Measurements from ENCODE around the gene PCIF1. TPM values are rescaled to one million over a fixed set of nuclear protein-coding genes. Genes with fewer than 3 reads are reported as not detected.
"Not testable (repeated sequence)": the region's sequence is repeated elsewhere in the genome, so short reads cannot be mapped to it uniquely, and the experiment has no call there.

PCIF1 gene
- total and polyA plus RNA-seq, 9 donors, result 9.4 to 31.7 (median 26.9) TPM

DNA sequence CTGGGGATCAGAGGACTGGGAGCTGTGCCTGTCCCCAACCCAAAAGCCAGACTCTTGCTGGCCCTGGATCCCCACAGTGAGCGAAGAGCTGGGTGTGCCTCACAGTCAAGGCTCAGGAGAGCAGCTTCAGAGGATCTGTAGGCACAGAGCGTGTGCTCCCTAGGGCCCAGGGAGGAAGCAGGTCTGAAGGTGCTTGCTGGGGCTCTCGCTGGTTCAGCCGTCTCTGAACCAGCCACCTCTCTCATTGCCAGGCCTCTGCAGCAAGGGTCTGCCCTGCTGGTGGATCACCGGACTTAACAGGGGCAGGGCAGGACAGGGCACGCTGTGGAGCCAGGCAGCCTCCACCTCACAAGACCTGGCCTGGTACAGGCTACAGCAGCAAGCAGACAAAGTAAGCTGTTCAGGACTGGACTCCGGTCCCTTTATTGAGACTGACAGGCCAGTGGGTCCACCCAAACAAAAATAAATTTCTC, 13.8 kb downstream of the PCIF1 start:
- no peak for DNase-seq
- Histone ChIP-seq H3K27me3 (ENCODE audit: control insufficient read depth, insufficient read depth, low read length) (no peaks in the 10 kb centered on the region), H3K27ac (ENCODE audit: low read length) (no peak overlapping the region), H3K9me3 (replicated peaks; ENCODE audit: control insufficient read depth, low read depth, low read length) (no peaks in the 10 kb centered on the region), H3K36me3 (ENCODE audit: control insufficient read depth, insufficient read depth, low read length) (peaks cover 98% of the 10 kb centered on the region), H3K4me1 (ENCODE audit: control insufficient read depth, insufficient read depth, low read length) (peaks cover 5% of the 10 kb centered on the region), H3K4me3 (ENCODE audit: low read length) (no peak overlapping the region)
- 68% methylated on average over 6 of the region's 7 CpGs for WGBS (ENCODE audit: insufficient coverage)

DNA sequence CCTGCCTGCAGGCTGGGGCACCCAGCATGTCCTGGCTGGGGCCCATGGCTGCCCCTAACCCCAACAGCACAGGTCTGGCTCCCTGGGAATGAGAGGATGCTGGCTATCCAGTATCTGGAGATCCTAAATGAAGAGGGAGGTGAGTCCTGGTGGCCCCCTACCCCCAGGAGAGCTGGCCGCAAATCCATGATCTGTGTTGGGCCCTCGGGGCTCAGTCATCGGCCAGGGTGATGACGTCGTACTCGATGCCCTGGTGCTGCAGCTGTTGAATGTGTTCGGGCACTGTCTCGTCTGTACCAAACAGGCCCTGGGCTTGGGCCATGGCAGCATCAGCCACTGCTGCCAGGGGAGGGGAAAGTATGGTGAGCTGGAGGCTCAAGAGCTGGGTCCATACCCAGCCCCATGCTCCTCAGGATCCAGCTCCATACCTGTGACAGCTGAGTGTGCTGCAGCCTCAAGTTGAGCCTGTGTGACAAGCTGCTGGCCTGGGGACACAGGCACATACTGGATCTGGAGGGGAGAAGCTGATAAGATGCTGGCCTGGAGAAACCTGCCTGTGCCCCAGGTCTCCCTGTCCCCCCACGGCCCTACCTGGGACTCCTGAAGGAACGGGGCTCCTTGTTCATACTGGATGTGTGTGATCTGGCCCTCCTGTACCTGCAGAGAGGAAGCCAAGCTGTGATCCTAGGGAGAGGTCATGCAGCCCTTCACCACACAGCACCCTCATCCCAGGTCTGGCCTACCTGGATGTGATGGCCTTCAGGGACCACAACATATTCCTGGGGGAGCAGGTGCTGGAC, 14.5 kb downstream of the PCIF1 start:
- Histone ChIP-seq H3K9me3 (replicated peaks; ENCODE audit: control insufficient read depth, low read depth, low read length) (no peaks in the 10 kb centered on the region), H3K36me3 (ENCODE audit: control insufficient read depth, insufficient read depth, low read length) (peaks cover 98% of the 10 kb centered on the region), H3K4me3 (ENCODE audit: low read length) (no peak overlapping the region), H3K27ac (ENCODE audit: low read length) (no peak overlapping the region), H3K27me3 (ENCODE audit: control insufficient read depth, insufficient read depth, low read length) (no peaks in the 10 kb centered on the region), H3K4me1 (ENCODE audit: control insufficient read depth, insufficient read depth, low read length) (peaks cover 5% of the 10 kb centered on the region)
- no peak for DNase-seq
- 53% methylated on average over 9 of the region's 10 CpGs for WGBS (ENCODE audit: insufficient coverage)

DNA sequence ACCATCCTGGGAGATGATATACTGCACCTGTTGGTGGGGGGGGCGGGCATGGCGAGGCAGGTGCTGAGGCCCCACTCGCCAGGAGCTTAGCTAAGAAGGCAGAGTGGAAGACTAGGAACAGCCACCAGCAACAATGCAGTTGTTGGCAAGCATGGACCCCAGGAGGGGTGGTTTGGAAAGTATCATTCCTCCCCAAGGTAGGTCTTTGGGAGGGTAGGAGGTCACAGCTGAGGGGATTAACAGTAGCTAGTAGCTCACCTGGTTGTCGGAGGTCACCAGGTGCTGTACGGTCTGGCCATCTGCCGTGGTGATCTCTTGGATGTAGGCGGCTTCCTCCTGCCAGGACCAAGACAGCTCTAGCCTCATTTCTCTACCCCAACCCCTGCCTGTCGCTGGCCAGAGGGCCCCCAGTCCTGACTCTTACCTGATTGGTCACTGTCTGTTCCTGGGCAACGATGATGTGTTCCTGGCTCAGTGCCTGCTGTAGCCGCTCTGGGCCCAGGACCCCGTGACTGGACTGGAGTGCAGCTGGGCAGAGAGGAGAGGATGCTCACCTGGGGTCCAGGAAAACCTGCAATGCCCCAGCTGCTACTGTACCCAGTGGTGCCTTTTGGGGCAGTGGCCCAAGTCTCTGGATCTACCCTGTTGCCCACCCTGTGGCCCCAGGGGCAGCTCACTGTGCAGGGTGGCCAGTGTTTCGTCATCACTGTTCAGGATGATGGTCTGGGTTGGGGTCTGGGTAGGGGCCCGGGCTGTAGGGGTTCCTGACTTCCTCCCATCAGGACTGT, 15.3 kb downstream of the PCIF1 start:
- no peaks in the 10 kb centered on the region for H3K27me3 ChIP-seq (ENCODE audit: control insufficient read depth, insufficient read depth, low read length)
- 77% methylated on average over 10 of the region's 13 CpGs for WGBS (ENCODE audit: insufficient coverage)
- DNase-seq, result no peak
- H3K27ac ChIP-seq (ENCODE audit: low read length), result no peak overlapping the region
- peaks cover 92% of the 10 kb centered on the region for H3K36me3 ChIP-seq (ENCODE audit: control insufficient read depth, insufficient read depth, low read length)
- no peak overlapping the region for H3K4me3 ChIP-seq (ENCODE audit: low read length)
- peaks cover 5% of the 10 kb centered on the region for H3K4me1 ChIP-seq (ENCODE audit: control insufficient read depth, insufficient read depth, low read length)
- H3K9me3 ChIP-seq (replicated peaks; ENCODE audit: control insufficient read depth, low read depth, low read length), result no peaks in the 10 kb centered on the region

DNA sequence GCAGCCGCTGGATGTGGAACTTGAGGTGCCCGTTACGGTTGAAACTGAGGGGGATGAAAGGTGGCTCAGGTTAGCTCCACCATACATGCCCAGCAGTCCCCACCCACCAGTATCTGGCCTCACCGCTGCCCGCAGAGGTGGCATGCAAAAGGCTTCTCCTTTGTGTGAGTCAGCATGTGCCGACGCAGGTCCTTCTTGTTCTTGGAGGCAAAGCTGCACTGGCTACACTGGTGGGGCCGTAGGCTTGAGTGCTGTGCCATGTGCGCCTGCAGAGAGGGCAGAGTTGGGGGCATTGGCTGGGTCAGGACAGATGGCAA, 15.8 kb downstream of the PCIF1 start:
- H3K36me3 ChIP-seq (ENCODE audit: control insufficient read depth, insufficient read depth, low read length), result peaks cover 86% of the 10 kb centered on the region
- H3K9me3 ChIP-seq (replicated peaks; ENCODE audit: control insufficient read depth, low read depth, low read length), result no peaks in the 10 kb centered on the region
- DNase-seq, result no peak
- no peaks in the 10 kb centered on the region for H3K27me3 ChIP-seq (ENCODE audit: control insufficient read depth, insufficient read depth, low read length)
- WGBS (ENCODE audit: insufficient coverage), result 78% methylated on average over 4 of the region's 9 CpGs
- H3K4me3 ChIP-seq (ENCODE audit: low read length), result no peak overlapping the region
- H3K4me1 ChIP-seq (ENCODE audit: control insufficient read depth, insufficient read depth, low read length), result peaks cover 5% of the 10 kb centered on the region
- H3K27ac ChIP-seq (ENCODE audit: low read length), result no peak overlapping the region

DNA sequence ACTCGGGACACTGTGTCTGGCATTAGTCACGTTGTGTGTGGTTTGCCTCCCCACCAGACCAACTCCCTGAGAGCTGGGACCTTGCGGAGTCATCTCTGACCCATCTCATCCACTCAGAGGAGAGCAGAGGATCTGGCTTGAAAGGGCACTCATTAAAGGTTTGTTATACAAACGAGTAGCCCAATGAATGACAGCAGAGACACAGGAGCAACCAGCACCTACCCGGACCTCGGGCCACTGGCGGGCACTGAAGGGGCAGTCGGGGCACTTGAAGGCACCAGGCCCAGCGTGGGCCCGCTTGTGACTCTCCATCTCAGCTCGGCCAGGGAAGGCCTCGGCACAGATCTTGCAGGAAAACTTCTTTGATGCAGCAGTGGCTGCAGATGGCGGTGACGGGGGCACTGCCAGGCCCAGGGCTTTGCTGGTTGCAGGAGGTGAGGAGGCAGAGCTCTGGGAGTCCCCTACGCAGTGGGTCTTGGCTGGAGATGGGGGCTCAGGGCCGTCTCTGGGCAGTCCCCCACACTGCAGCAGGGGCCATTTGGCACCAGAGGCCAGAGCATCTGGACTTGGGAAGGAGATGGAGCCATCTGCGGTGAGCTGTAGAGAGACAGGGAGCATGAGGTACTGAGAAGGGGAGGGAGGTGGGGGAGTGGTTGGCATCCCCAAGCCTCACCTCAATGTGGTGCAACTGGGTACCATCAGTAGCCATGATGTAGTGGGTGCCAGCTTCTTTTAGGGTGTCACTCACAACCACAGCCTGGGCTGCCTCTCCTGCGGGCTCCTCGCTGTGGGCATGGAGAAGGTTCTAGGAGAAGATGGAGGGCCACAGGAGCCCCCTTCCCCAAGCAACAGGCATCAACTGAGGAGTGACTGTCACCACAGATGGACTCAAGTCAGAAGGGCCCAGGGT, 17.7 kb downstream of the PCIF1 start:
- H3K4me3 ChIP-seq (ENCODE audit: low read length), result no peak overlapping the region
- peaks cover 5% of the 10 kb centered on the region for H3K4me1 ChIP-seq (ENCODE audit: control insufficient read depth, insufficient read depth, low read length)
- H3K27me3 ChIP-seq (ENCODE audit: control insufficient read depth, insufficient read depth, low read length), result no peaks in the 10 kb centered on the region
- H3K27ac ChIP-seq (ENCODE audit: low read length), result no peak overlapping the region
- H3K36me3 ChIP-seq (ENCODE audit: control insufficient read depth, insufficient read depth, low read length), result peaks cover 76% of the 10 kb centered on the region
- no peaks in the 10 kb centered on the region for H3K9me3 ChIP-seq (replicated peaks; ENCODE audit: control insufficient read depth, low read depth, low read length)
- DNase-seq, result no peak
- 88% methylated on average over 14 of the region's 19 CpGs for WGBS (ENCODE audit: insufficient coverage)

DNA sequence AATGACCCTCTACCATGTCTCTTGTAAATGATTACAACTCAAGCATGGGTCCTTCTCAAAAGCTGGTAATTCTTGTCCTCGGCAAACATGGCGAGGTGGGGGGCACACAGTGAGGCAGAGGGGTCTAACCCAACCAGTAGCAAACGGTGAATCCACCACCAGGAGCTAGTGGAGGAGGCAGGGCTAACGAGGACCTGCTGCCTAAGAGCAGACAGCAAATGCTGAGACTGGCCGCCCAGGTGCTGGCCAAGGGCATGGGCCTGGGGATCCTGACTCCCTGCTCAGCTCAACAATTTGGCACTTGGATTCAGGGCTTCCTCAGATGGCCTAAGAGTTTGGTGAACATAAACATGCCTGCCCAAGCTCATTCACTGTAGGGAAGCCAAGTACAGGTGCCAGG, 18.4 kb downstream of the PCIF1 start:
- Histone ChIP-seq H3K36me3 (ENCODE audit: control insufficient read depth, insufficient read depth, low read length) (peaks cover 76% of the 10 kb centered on the region), H3K27me3 (ENCODE audit: control insufficient read depth, insufficient read depth, low read length) (no peaks in the 10 kb centered on the region), H3K4me3 (ENCODE audit: low read length) (no peak overlapping the region), H3K9me3 (replicated peaks; ENCODE audit: control insufficient read depth, low read depth, low read length) (no peaks in the 10 kb centered on the region), H3K27ac (ENCODE audit: low read length) (no peak overlapping the region), H3K4me1 (ENCODE audit: control insufficient read depth, insufficient read depth, low read length) (peaks cover 5% of the 10 kb centered on the region)
- DNase-seq, result no peak
- 95% methylated on average over 5 of the region's 5 CpGs for WGBS (ENCODE audit: insufficient coverage)

DNA sequence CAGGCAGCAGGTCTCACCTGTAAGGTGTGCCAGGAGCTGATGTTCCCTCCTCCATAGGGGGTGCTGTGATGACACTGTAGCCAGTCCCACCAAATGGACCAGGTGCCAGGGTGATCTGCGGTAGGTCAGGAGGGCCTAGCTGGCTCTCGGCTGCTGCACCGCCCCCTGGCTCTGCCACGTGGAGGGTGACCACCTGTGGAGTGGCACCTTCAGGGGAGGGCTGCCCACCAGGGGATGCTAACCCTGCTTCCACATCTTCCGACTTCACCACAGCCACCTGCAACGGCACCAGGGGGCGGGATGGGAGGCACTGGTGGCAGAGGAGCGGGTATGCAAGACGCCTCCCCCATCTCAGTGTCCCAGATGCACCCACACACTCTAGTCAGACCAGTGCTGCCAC, 19.2 kb downstream of the PCIF1 start:
- H3K36me3 ChIP-seq (ENCODE audit: control insufficient read depth, insufficient read depth, low read length), result peaks cover 76% of the 10 kb centered on the region
- no peaks in the 10 kb centered on the region for H3K9me3 ChIP-seq (replicated peaks; ENCODE audit: control insufficient read depth, low read depth, low read length)
- H3K4me1 ChIP-seq (ENCODE audit: control insufficient read depth, insufficient read depth, low read length), result peaks cover 5% of the 10 kb centered on the region
- no peaks in the 10 kb centered on the region for H3K27me3 ChIP-seq (ENCODE audit: control insufficient read depth, insufficient read depth, low read length)
- no peak overlapping the region for H3K4me3 ChIP-seq (ENCODE audit: low read length)
- DNase-seq, result no peak
- no peak overlapping the region for H3K27ac ChIP-seq (ENCODE audit: low read length)
- 86% methylated on average over 8 of the region's 9 CpGs for WGBS (ENCODE audit: insufficient coverage)

DNA sequence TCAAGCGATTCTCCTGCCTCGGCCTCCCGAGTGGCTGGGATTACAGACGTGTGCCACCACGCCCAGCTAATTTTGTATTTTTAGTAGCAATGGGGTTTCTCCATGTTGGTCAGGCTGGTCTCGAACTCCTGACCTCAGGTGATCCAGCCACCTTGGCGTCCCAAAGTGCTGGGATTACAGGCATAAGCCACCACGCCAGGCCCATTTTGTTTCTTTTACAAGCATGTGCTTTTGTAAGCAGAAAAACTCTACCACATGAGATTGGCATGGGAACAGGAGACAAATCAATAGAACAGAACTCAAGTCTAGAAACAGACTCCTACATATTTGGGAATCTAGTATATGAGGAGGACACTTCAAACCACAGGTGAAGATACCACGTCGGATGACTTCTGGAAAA, 21.8 kb downstream of the PCIF1 start:
- H3K27me3 ChIP-seq (ENCODE audit: control insufficient read depth, insufficient read depth, low read length); H3K27ac ChIP-seq (ENCODE audit: low read length); H3K9me3 ChIP-seq (replicated peaks; ENCODE audit: control insufficient read depth, low read depth, low read length); DNase-seq; H3K4me1 ChIP-seq (ENCODE audit: control insufficient read depth, insufficient read depth, low read length); H3K4me3 ChIP-seq (ENCODE audit: low read length): not testable (repeated sequence)
- WGBS (ENCODE audit: insufficient coverage), result 95% methylated on average over 6 of the region's 10 CpGs
- H3K36me3 ChIP-seq (ENCODE audit: control insufficient read depth, insufficient read depth, low read length), result peaks cover 78% of the 10 kb centered on the region

DNA sequence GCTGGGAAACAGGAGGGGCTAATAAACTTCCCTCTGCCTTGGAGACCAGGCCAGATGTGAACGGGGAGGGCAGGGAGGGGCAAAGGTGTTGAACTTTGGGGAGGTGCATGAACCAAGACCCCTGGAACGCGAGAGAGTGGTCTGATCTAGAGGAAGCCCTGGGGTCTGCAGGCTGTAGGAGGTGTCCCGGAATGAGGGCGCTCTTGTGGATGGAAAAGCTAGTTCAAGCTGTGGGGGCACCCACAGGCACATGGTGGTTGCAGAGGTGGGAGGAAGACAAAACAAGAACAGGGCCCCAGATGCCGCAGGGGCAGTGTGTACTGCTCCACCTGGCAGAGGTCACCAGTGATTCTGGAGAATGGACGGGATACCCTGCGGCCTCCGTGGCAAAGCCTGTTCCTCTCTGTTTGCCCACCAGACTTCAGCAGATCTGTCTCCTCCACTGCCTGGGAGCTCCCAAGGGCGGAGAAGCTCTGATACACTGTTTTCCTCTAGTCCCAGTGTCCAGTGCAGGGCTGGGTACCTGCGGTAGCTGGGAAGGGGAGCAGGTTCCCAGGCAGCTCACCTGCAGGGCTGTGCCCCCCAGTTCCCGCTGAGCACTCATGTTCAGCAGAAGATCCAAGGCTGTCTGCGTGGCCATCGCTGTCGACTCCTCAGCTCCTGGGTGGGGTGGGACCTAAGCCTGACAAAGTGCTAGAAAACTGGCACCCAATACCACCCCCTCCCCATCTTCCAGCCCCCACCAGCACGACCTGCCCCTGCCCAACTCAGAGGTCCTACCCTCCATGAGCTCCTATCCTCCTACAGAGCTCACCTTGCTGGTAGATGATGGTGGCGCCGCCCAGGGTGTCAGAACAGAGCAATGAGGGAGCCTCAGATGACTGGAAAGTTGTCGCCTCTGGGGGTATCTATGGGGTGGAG, 22.8 kb downstream of the PCIF1 start:
- Histone ChIP-seq H3K9me3 (replicated peaks; ENCODE audit: control insufficient read depth, low read depth, low read length) (no peaks in the 10 kb centered on the region), H3K27ac (ENCODE audit: low read length) (no peak overlapping the region), H3K36me3 (ENCODE audit: control insufficient read depth, insufficient read depth, low read length) (peaks cover 78% of the 10 kb centered on the region), H3K27me3 (ENCODE audit: control insufficient read depth, insufficient read depth, low read length) (no peaks in the 10 kb centered on the region), H3K4me1 (ENCODE audit: control insufficient read depth, insufficient read depth, low read length) (no peaks in the 10 kb centered on the region), H3K4me3 (ENCODE audit: low read length) (no peak overlapping the region)
- peak; percentile 5 for DNase-seq
- 79% methylated on average over 15 of the region's 19 CpGs for WGBS (ENCODE audit: insufficient coverage)
